Cardiac fibroblast (primary cell): ENCODE measurements around the gene RNGTT.
A peak's percentile ranks its signal among the peaks of the same experiment; 100 is the strongest.

Experiments
- DNase-seq, 2 donors: peaks; one replicate each; pipeline versions ENCODE4 v3.0.0 to v3.0.0-alpha.2; 2010; ENCODE audit warnings: low read depth in 2 of 2
- H3K4me3 ChIP-seq, 2 donors: replicated peaks in 1 of 2; 1 replicate in 1 of 2; 2 replicates in 1 of 2; pipeline ENCODE4 v1.5.1; 2011; ENCODE audit warnings: low read depth in 2 of 2, low read length in 2 of 2, mild to moderate bottlenecking in 2 of 2, moderate library complexity in 1 of 2
- CTCF ChIP-seq: IDR thresholded peaks from one replicate; pipeline ENCODE4 v1.5.1; 2011; ENCODE audit warnings: low read depth, mild to moderate bottlenecking, low read length, inconsistent platforms

The RNGTT gene

GRCh38 chr6:88712243-88712936, 251.0 kb downstream of the RNGTT start:
- no peak for DNase-seq
- TF ChIP-seq CTCF, result no peak
- H3K4me3 ChIP-seq, result no peak overlapping the region

GRCh38 chr6:88709819-88710246, 253.6 kb downstream of the RNGTT start:
- no peak for DNase-seq
- TF ChIP-seq CTCF, result no peak
- no peak overlapping the region for H3K4me3 ChIP-seq

GRCh38 chr6:88708197-88708744, 255.1 kb downstream of the RNGTT start:
- DNase-seq, result no peak
- TF ChIP-seq CTCF, result no peak
- no peak overlapping the region for H3K4me3 ChIP-seq

- H3K4me3 ChIP-seq, result no peak overlapping the region
- DNase-seq, result no peak
- no peak for TF ChIP-seq CTCF
Observed at GRCh38 chr6:88705601-88706000, 257.8 kb downstream of the RNGTT start.

- no peak for DNase-seq
- no peak for TF ChIP-seq CTCF
- H3K4me3 ChIP-seq, result no peak overlapping the region
Observed at GRCh38 chr6:88704980-88705379, 258.4 kb downstream of the RNGTT start.

- H3K4me3 ChIP-seq, result no peak overlapping the region
- TF ChIP-seq CTCF, result no peak
- peak in 1 of 2 donors; percentile 39 for DNase-seq
Observed at GRCh38 chr6:88702956-88703556, 260.4 kb downstream of the RNGTT start.
